Transverse colon (tissue), 4 donors: ENCODE data around the gene ATP5ME. TPM values are rescaled to one million over a fixed set of nuclear protein-coding genes. Genes with fewer than 3 reads are reported as not detected.

Experiments
- DNase-seq: peaks from one replicate; pipeline ENCODE4 v3.0.0-alpha.2; 2019
- H3K27ac ChIP-seq, 4 donors: fragments of 200-600 bp; sonication (generic); 2 replicates each; pipeline ENCODE4 v1.5.1; 2016 to 2018; ENCODE audit warnings: inconsistent platforms in 4 of 4
- H3K27me3 ChIP-seq: fragments of 200-600 bp; sonication (generic); 2 replicates; pipeline ENCODE4 v1.5.1; 2017; ENCODE audit warnings: inconsistent platforms
- H3K36me3 ChIP-seq, 4 donors: fragments of 200-600 bp; sonication (generic); 2 replicates each; pipeline ENCODE4 v1.5.1; 2017 to 2019; ENCODE audit warnings: inconsistent platforms in 4 of 4
- H3K4me1 ChIP-seq, 4 donors: fragments of 200-600 bp; sonication (generic); 2 replicates each; pipeline ENCODE4 v1.5.1; 2017 to 2020; ENCODE audit warnings: inconsistent platforms in 4 of 4
- H3K4me3 ChIP-seq, 4 donors: fragments of 200-600 bp; sonication (generic); 1 replicate in 1 of 4; 2 replicates in 3 of 4; pipeline versions ENCODE4 v1.5.1 to v1.6.1; 2017 to 2019; ENCODE audit warnings: inconsistent platforms in 4 of 4
- H3K9me3 ChIP-seq, 2 donors: fragments of 200-600 bp; sonication (generic); 2 replicates each; pipeline ENCODE4 v1.5.1; 2017 to 2019; ENCODE audit warnings: inconsistent platforms in 2 of 2
- CTCF ChIP-seq, 5 experiments: fragments of 200-600 bp in 3 of 5; fragments of 450-650 bp in 2 of 5; sonication (generic) in 3 of 5; IDR thresholded peaks; 1 replicate in 2 of 5; 2 replicates in 3 of 5; pipeline ENCODE4 v1.5.1; 2016 to 2017; ENCODE audit warnings: antibody characterized with exemption in 5 of 5, inconsistent platforms in 3 of 5, mild to moderate bottlenecking in 2 of 5, moderate library complexity in 1 of 5
- EP300 ChIP-seq: sonication (generic); formaldehyde crosslinking; IDR thresholded peaks from one replicate; pipeline ENCODE4 v1.6.1; 2017; ENCODE audit warnings: antibody characterized with exemption, low read depth
- POLR2A ChIP-seq: fragments of 450-650 bp; IDR thresholded peaks from one replicate; pipeline ENCODE4 v1.6.1; 2016; ENCODE audit warnings: antibody characterized with exemption, mild to moderate bottlenecking, moderate library complexity
- POLR2AphosphoS5 ChIP-seq, 3 donors: sonication (generic); formaldehyde crosslinking; IDR thresholded peaks; one replicate each; pipeline ENCODE4 v1.6.1; 2016; ENCODE audit warnings: antibody characterized with exemption in 3 of 3
- WGBS, 2 donors: methylation state at CpG; one replicate each; pipeline ENCODE4 v1.1.5; 2018; ENCODE audit warnings: low coverage in 1 of 2; 5-methylcytosine and 5-hydroxymethylcytosine counted together
- in situ Hi-C, 4 donors: fragments of 200-750 bp; cut with MboI; loops; one replicate each; pipeline versions ENCODE4 v1.15.0 to v1.15.1; 2017; ENCODE audit warnings: low sequenced_read_pairs in 3 of 4, low pct_ligation_motif_present in 1 of 4, low pct_unique_long_range_greater_than_20kb in 1 of 4
- intact Hi-C: fragments of 100-400 bp; cut with DNase I; formaldehyde crosslinking; loops from one replicate; pipeline ENCODE4 v1.15.1; 2023; ENCODE audit warnings: low total_unique reads
- total RNA-seq, 4 donors: library from RNA; depleted of rRNA; stranded (reverse); fragments of >200 nt; gene quantifications; one replicate each; pipeline ENCODE4 v1.1.0, GENCODE V29; 2016

The ATP5ME gene
- total RNA-seq, 4 donors from 2014 or later, result 52.0 to 152 (median 148) TPM; not detected in 1

- Histone ChIP-seq H3K27me3 (no peaks in the 10 kb centered on the region), H3K36me3 (no peaks in the 10 kb centered on the region), H3K9me3 (no peaks in the 10 kb centered on the region), H3K4me1 (peaks cover 0 to 23% (median 11%) of the 10 kb centered on the region in 4 donors), H3K4me3 (no peak overlapping the region), H3K27ac (no peak overlapping the region)
- TF ChIP-seq POLR2A (no peak), CTCF (IDR thresholded peaks at IDR 0.05) (no peak), EP300 (no peak), POLR2AphosphoS5 (IDR thresholded peaks at IDR 0.05) (no peak)
- intact Hi-C loops (no loop called here), in situ Hi-C loops (no loop called here)
- no peak for DNase-seq
- WGBS, 2 donors, result 85 to 100% methylated on average over 3 to 34 of the region's 34 CpGs
Measured at GRCh38 chr4:717601-718320, 43.7 kb upstream of the ATP5ME start.

GRCh38 chr4:714087-714486, 40.0 kb upstream of the ATP5ME start:
- H3K27ac ChIP-seq, result no peak overlapping the region
- TF ChIP-seq CTCF (IDR thresholded peaks at IDR 0.05) (no peak), EP300 (no peak), POLR2AphosphoS5 (IDR thresholded peaks at IDR 0.05) (no peak), POLR2A (no peak)
- 91 to 100% methylated on average over 1 to 18 of the region's 18 CpGs for WGBS, 2 donors
- in situ Hi-C loops, result no loop called here
- no peaks in the 10 kb centered on the region for H3K9me3 ChIP-seq
- H3K36me3 ChIP-seq, result no peaks in the 10 kb centered on the region
- intact Hi-C loops, result no loop called here
- DNase-seq, result no peak
- peaks cover 0 to 19% (median 1%) of the 10 kb centered on the region in 4 donors for H3K4me1 ChIP-seq
- H3K27me3 ChIP-seq, result no peaks in the 10 kb centered on the region
- H3K4me3 ChIP-seq, result no peak overlapping the region

- TF ChIP-seq EP300, result no peak
- TF ChIP-seq POLR2AphosphoS5 (IDR thresholded peaks at IDR 0.05), result no peak
- TF ChIP-seq CTCF (IDR thresholded peaks at IDR 0.05), result no peak
- no peak for TF ChIP-seq POLR2A
Measured at GRCh38 chr4:712916-713632, 39.0 kb upstream of the ATP5ME start.

DNA sequence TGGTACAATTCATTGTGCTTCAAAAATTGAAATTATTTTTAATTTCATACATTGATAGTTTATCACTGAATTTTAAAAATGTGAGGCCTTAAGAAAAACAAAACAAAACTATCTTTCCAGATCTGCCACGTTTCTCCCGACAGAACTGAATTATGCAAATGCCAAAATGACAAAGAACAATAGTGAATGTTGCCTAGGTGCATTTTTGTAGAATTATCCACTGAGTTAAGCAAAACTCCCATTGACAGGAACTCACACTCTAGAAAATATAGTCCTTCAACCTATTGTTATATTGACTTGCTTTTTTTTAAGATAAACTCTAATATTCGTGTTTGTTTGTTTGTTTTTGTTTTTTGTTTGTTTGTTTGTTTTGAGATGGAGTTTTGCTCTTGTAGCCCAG, 38.0 kb upstream of the ATP5ME start:
- Histone ChIP-seq H3K4me3 (no peak overlapping the region), H3K27ac (no peak overlapping the region), H3K36me3 (no peaks in the 10 kb centered on the region), H3K4me1 (peaks cover 4 to 38% (median 12%) of the 10 kb centered on the region in 4 donors), H3K27me3 (no peaks in the 10 kb centered on the region), H3K9me3 (no peaks in the 10 kb centered on the region)
- intact Hi-C loops, result no loop called here
- DNase-seq, result no peak
- in situ Hi-C loops, result no loop called here
- TF ChIP-seq POLR2AphosphoS5 (IDR thresholded peaks at IDR 0.05) (no peak), POLR2A (no peak), CTCF (IDR thresholded peaks at IDR 0.05) (no peak), EP300 (no peak)
- WGBS, 2 donors, result 62 to 65% methylated on average over 3 of the region's 3 CpGs

More at GRCh38 chr4:712916-713632, 39.0 kb upstream of the ATP5ME start:
- Histone ChIP-seq H3K27ac (no peak overlapping the region), H3K36me3 (no peaks in the 10 kb centered on the region), H3K27me3 (no peaks in the 10 kb centered on the region), H3K4me1 (peaks cover 3 to 28% (median 6%) of the 10 kb centered on the region in 4 donors), H3K9me3 (no peaks in the 10 kb centered on the region), H3K4me3 (no peak overlapping the region)
- intact Hi-C loops (no loop called here), in situ Hi-C loops (no loop called here)
- DNase-seq, result no peak
- 87% methylated on average over 7 of the region's 9 CpGs; no CpG with 5 or more reads in 1 of the 2 donors for WGBS, 2 donors
